Body of pancreas (tissue), 4 donors: ENCODE results near the gene CACTIN. TPM values are rescaled to one million over a fixed set of nuclear protein-coding genes. Genes with fewer than 3 reads are reported as not detected.
"Not testable (repeated sequence)": the region's sequence is repeated elsewhere in the genome, so short reads cannot be mapped to it uniquely, and the experiment has no call there.

Experiments
- ATAC-seq: fragments of 150-250 bp; one replicate; pipeline ENCODE4 v1.9.1; 2016
- DNase-seq, 4 donors: peaks; one replicate each; pipeline ENCODE4 v3.0.0-alpha.2; 2019
- H3K27ac ChIP-seq, 4 donors: fragments of 200-600 bp; sonication (generic); 1 replicate in 3 of 4; 2 replicates in 1 of 4; pipeline versions ENCODE4 v1.5.1 to v1.6.1; 2016 to 2019; ENCODE audit warnings: mild to moderate bottlenecking in 1 of 4, mixed read lengths in 1 of 4, moderate library complexity in 1 of 4
- H3K27me3 ChIP-seq, 2 donors: fragments of 200-600 bp; sonication (generic); one replicate each; pipeline ENCODE4 v1.6.0; 2016; ENCODE audit warnings: mild to moderate bottlenecking in 1 of 2
- H3K36me3 ChIP-seq, 2 donors: fragments of 200-600 bp; sonication (generic); replicated peaks in 1 of 2; 2 replicates each; pipeline ENCODE4 v1.5.1; 2016; ENCODE audit warnings: low read depth in 2 of 2; ENCODE audit not compliant: insufficient read depth in 1 of 2
- H3K4me1 ChIP-seq: fragments of 200-600 bp; sonication (generic); one replicate; pipeline ENCODE4 v1.6.0; 2016
- H3K4me3 ChIP-seq, 2 donors: fragments of 200-600 bp; sonication (generic); 1 replicate in 1 of 2; 2 replicates in 1 of 2; pipeline ENCODE4 v1.5.1; 2016 to 2019
- H3K9me3 ChIP-seq, 3 donors: fragments of 200-600 bp; sonication (generic); 1 replicate in 2 of 3; 2 replicates in 1 of 3; pipeline ENCODE4 v1.5.1; 2016
- CTCF ChIP-seq, 7 experiments: fragments of 450-650 bp in 4 of 7; fragments of 200-600 bp in 3 of 7; sonication (generic) in 3 of 7; IDR thresholded peaks; one replicate each; pipeline ENCODE4 v1.5.1; 2016 to 2019; ENCODE audit warnings: antibody characterized with exemption in 7 of 7
- POLR2A ChIP-seq, 3 donors: fragments of 450-650 bp; IDR thresholded peaks; one replicate each; pipeline ENCODE4 v1.6.1; 2016; ENCODE audit warnings: antibody characterized with exemption in 3 of 3, mild to moderate bottlenecking in 2 of 3
- WGBS, 2 donors: methylation state at CpG; one replicate each; pipeline ENCODE4 v1.1.5; 2017; 5-methylcytosine and 5-hydroxymethylcytosine counted together
- intact Hi-C: fragments of 100-400 bp; cut with DNase I; formaldehyde crosslinking; loops from one replicate; pipeline ENCODE4 v1.15.1; 2023
- total RNA-seq, 2 donors: library from RNA; depleted of rRNA; stranded (reverse); fragments of >200 nt; gene quantifications; one replicate each; pipeline ENCODE4 v1.1.0, GENCODE V29; 2016

The CACTIN gene
- total RNA-seq, 2 donors from 2014 or later = 16.3 to 23.4 TPM

- no peaks in the 10 kb centered on the region for H3K9me3 ChIP-seq
- no peaks in the 10 kb centered on the region for H3K27me3 ChIP-seq
- TF ChIP-seq POLR2A (IDR thresholded peaks at IDR 0.05) (no peak), CTCF (IDR thresholded peaks at IDR 0.05) (no peak)
- peaks cover 5% of the 10 kb centered on the region for H3K4me1 ChIP-seq
- DNase-seq (no peak), ATAC-seq (no peak)
- no peaks in the 10 kb centered on the region for H3K36me3 ChIP-seq
- no peak overlapping the region for H3K27ac ChIP-seq
- no peak overlapping the region for H3K4me3 ChIP-seq
- 86 to 87% methylated on average over 9 to 41 of the region's 43 CpGs for WGBS, 2 donors
- intact Hi-C loops = no loop called here
Observed at GRCh38 chr19:3631053-3631861, 4.7 kb upstream of the CACTIN start.

DNA sequence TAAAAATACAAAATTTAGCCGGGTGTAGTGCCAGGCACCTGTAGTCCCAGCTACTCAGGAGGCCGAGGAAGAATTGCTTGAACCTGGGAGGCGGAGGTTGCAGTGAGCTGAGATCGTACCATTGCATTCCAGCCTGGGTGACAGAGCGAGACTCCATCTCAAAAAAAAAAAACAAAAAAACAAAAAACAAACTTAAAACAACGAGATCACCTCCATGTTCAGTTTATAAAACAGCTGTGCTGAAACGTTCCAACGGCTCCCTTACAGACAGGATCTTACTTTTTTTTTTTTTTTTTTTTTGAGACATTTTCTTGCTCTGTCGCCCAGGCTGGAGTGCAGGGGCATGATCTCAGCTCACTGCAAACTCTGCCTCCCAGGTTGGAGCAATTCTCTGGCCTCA, 2.2 kb upstream of the CACTIN start:
- ATAC-seq, intact Hi-C loops: not testable (repeated sequence)
- 62 to 67% methylated on average over 9 of the region's 9 CpGs for WGBS, 2 donors

GRCh38 chr19:3627351-3627723, 747 bp upstream of the CACTIN start:
- no peak overlapping the region for H3K4me3 ChIP-seq
- peaks cover 29% of the 10 kb centered on the region for H3K4me1 ChIP-seq
- H3K27ac ChIP-seq = peak overlapping the region; percentile 91 to 97 (median 94)
- H3K27me3 ChIP-seq = no peaks in the 10 kb centered on the region
- DNase-seq = peak in 1 of 4 donors; percentile 27
- TF ChIP-seq POLR2A (IDR thresholded peaks at IDR 0.05) = no peak
- no peak for TF ChIP-seq CTCF (IDR thresholded peaks at IDR 0.05)
- intact Hi-C loops = no loop called here
- ATAC-seq = no peak
- H3K9me3 ChIP-seq = no peaks in the 10 kb centered on the region
- H3K36me3 ChIP-seq = peaks cover 0 to 2% of the 10 kb centered on the region in 2 donors
- WGBS, 2 donors = 59 to 65% methylated on average over 7 of the region's 7 CpGs

More for the DNA sequence above, 2.2 kb upstream of the CACTIN start:
- not testable (repeated sequence) for H3K27ac ChIP-seq, H3K9me3 ChIP-seq, H3K27me3 ChIP-seq, H3K36me3 ChIP-seq, H3K4me3 ChIP-seq, DNase-seq
- peaks cover 29% of the 10 kb centered on the region for H3K4me1 ChIP-seq

DNA sequence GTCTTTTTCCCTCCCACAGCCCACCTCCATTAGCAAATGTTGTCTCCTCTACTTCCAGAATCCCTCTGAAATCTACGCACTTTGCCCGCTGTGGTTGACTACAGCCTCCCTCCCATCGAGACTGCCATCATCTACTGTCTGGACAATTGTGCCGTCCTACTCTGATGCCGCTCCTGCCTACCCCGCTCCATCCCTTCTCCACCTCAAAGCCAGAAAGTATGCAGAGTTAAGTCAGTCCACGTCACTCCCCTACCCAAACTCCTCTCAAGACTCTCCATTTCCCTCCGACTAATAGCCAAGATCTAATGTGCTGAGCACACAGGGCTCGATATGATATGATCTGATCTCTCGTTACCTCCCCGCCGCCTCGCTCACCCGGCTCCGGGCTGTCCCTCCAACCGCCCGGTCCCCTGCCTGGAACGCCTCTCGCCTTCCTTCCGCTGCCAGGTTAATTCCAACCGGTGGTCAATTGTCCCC, 556 bp downstream of the CACTIN start:
- no peaks in the 10 kb centered on the region for H3K9me3 ChIP-seq
- H3K27me3 ChIP-seq = no peaks in the 10 kb centered on the region
- ATAC-seq = no peak
- intact Hi-C loops = no loop called here
- TF ChIP-seq POLR2A (IDR thresholded peaks at IDR 0.05) = no peak
- TF ChIP-seq CTCF (IDR thresholded peaks at IDR 0.05) = no peak
- DNase-seq = no peak
- H3K4me1 ChIP-seq = peaks cover 29% of the 10 kb centered on the region
- H3K36me3 ChIP-seq = peaks cover 0 to 2% of the 10 kb centered on the region in 2 donors
- H3K27ac ChIP-seq = peak overlapping the region; percentile 91 to 97 (median 94)
- peak overlapping the region; percentile 80 to 100 for H3K4me3 ChIP-seq
- WGBS, 2 donors = 1% methylated on average over 21 of the region's 21 CpGs

DNA sequence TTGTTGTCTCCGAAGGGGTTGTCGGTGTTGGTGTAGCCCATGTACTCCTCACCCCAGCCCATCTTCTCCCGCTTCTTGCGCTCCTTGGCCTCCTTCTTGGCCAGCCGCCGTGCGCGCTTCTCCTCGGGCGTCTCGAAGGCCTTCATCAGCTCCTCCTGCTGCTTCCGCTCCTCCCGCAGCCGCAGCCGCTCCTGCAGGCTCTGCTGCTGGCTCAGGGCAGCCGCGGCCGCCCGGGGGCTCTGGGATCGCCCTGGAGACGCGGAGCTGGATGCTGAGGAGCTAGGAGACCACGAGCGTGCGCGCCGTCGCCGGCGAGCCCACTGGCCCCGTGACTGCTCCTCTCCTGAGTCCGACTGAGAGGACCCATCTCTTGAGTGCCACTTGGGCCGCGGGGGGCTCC, 2.9 kb downstream of the CACTIN start:
- TF ChIP-seq POLR2A (IDR thresholded peaks at IDR 0.05) (no peak), CTCF (IDR thresholded peaks at IDR 0.05) (no peak)
- 91 to 96% methylated on average over 16 to 34 of the region's 34 CpGs for WGBS, 2 donors

More for the DNA sequence above, 2.9 kb downstream of the CACTIN start:
- Histone ChIP-seq H3K9me3 (no peaks in the 10 kb centered on the region), H3K27ac (no peak overlapping the region), H3K4me3 (no peak overlapping the region), H3K27me3 (no peaks in the 10 kb centered on the region), H3K36me3 (peaks cover 0 to 2% of the 10 kb centered on the region in 2 donors), H3K4me1 (peaks cover 29% of the 10 kb centered on the region)
- intact Hi-C loops = no loop called here
- no peak for ATAC-seq
- DNase-seq = no peak
